Measurements from ENCODE around the gene B9D1. TPM values are rescaled to one million over a fixed set of nuclear protein-coding genes. Genes with fewer than 3 reads are reported as not detected.

B9D1 gene
- total RNA-seq, 2 experiments from 2014 or later, result 1.1 TPM

DNA sequence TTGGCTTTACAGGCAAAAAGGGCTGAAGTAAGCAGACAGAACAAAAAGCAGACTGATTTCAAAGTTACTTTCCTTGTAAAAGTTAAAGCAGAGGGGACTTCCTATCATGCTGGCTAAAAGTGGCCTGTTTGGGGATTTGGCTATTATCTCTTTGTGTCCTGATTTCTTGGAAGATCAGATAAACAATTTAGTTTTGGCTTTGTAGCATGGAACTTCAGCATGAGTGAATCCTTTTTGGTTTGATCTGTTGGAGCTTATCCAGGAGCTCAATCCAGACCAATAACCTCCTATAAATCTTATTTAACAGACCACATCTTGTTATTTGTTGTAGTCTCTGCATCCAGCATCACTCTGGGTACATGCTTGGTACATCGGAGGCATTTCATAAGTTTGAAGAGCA is 39.6 kb upstream of the B9D1 start:
- H3K27me3 Mint-ChIP-seq (ENCODE audit: low read depth), result peaks cover 6% of the 10 kb centered on the region
- H3K4me3 Mint-ChIP-seq, result no peak overlapping the region
- no peak overlapping the region for H3K27ac Mint-ChIP-seq
- no peak for ATAC-seq
- CTCF ChIA-PET, result no interaction called here
- POLR2A ChIA-PET, result no interaction called here
- DNase-seq, result no peak
- H3K36me3 Mint-ChIP-seq (ENCODE audit: low read depth), result no peaks in the 10 kb centered on the region
- H3K4me1 Mint-ChIP-seq (ENCODE audit: low read depth), result peaks cover 2% of the 10 kb centered on the region
- no peaks in the 10 kb centered on the region for H3K9me3 Mint-ChIP-seq (ENCODE audit: insufficient read depth)

DNA sequence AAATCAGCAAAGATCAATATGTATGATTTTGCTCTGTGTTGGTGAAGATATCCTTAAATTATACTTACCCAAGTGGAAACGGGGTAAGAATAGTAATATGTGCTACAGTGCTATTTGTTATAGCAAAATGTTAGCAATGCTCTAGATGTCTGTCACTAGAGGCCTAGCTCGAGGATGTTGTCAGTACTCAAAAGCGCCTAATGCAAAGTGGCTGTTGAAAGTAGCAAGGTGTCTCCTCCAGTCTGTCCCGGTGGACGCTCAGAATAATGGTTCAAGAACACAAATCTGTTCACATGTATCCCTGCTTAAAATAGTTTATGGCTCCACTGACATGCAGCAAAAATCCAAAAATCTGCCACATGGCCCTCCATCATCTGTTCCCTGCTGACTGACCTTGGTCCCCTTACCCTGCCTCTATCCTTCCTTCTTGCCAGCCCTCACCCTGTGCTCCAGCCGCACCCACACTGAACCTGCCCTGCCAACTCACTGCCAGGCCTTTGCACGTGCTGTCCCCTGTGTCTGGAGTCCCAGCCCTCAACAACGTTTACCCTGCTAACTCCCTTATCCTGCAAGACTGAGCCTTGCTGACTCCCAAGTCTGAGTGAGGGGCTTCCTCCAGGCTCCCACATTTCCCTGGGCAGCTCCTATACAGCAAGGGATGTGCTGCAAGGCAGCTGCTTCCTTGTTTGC is 38.9 kb upstream of the B9D1 start:
- no peak overlapping the region for H3K27ac Mint-ChIP-seq
- CTCF ChIA-PET, result no interaction called here

DNA sequence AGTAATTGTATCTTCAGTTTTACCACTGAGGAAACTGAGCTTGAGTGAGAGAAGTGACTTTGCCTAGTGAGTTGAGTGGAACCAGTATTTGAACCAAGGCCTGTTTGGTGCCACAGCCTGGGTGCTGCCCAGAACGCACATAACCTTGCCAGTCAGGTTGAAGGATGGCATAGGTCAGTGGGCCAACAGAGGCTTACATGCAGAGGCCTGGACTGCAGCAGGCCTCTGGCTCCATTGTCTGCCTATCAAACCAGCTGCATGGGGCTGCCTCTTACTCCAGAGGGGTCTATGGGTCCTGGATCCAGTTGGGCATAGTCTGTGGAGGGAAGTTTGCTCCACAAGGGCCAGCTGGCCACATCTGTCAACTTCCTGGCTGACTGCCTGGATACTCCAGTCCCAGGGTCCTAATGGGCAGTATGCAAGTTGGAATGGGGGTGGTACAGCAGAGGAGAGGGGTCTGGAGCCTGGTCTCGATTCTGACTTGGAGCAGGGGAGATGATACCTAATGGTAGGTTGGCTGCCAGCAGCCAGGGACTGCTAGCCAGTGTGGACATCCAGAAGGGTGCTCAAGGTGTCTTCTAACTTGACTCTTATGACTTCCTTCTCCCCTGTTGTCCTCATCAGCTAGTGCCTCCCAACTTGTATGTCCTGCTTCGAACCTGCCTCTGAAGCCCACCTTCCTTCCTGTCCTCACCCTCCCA is 37.4 kb upstream of the B9D1 start:
- Mint-ChIP-seq H3K27me3 (ENCODE audit: low read depth) (peaks cover 13% of the 10 kb centered on the region), H3K4me3 (no peak overlapping the region), H3K9me3 (ENCODE audit: insufficient read depth) (no peaks in the 10 kb centered on the region), H3K36me3 (ENCODE audit: low read depth) (no peaks in the 10 kb centered on the region), H3K4me1 (ENCODE audit: low read depth) (peaks cover 2% of the 10 kb centered on the region), H3K27ac (no peak overlapping the region)
- DNase-seq, result no peak
- ChIA-PET POLR2A (no interaction called here), CTCF (no interaction called here)
- ATAC-seq, result no peak

More for the DNA sequence above, 38.9 kb upstream of the B9D1 start:
- H3K36me3 Mint-ChIP-seq (ENCODE audit: low read depth), result no peaks in the 10 kb centered on the region
- H3K4me1 Mint-ChIP-seq (ENCODE audit: low read depth), result peaks cover 2% of the 10 kb centered on the region
- H3K27me3 Mint-ChIP-seq (ENCODE audit: low read depth), result peaks cover 10% of the 10 kb centered on the region
- no peak overlapping the region for H3K4me3 Mint-ChIP-seq
- DNase-seq (no peak), ATAC-seq (no peak)
- no peaks in the 10 kb centered on the region for H3K9me3 Mint-ChIP-seq (ENCODE audit: insufficient read depth)
- POLR2A ChIA-PET, result interaction anchor here (0.6 kb wide), 1 partner anchor 407 kb away, joined by 3 read pairs; no protein-coding TSS in a partner anchor

DNA sequence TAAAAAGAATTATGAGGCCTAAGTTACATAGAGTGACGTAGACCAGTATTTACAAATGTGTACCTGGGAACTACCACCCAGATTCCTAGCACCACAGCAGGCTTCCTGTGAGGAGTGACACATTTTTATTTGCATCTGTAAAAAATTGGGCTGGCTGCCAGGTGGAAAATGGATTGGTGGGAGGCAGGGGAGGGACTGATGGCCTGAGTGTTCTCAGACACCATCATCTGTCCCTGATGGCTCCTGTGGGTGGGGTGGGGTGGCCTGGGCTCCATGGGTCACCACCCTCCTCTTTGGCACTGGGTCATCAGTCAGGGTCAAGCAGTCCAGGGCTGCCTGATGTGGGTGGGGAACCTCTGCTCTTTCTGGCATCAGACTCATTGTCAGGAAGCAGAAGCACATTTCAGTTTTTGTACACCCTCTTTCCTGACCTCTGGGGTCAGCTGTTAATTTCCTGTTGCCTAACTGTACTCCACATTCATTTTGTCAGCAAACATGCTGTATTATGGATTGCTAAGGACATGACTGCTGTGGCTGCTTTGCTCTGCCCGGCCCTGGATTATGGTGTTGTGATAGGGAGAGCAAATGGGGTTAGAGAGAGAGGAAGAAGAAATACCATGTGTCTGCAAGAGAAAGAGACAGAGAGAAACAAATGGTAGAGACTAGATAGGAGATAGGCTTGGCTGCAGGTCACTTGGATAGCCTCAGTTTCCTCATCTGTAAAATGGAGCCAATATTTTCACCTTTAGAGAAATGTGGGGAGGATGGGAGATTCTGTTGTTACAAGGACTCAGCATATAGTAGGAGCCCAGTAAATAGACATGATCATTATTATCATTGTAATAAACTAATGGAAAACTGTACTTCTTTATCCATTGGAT is 36.0 kb upstream of the B9D1 start:
- Mint-ChIP-seq H3K4me1 (ENCODE audit: low read depth) (peaks cover 2% of the 10 kb centered on the region), H3K27ac (no peak overlapping the region), H3K36me3 (ENCODE audit: low read depth) (no peaks in the 10 kb centered on the region), H3K4me3 (no peak overlapping the region), H3K27me3 (ENCODE audit: low read depth) (peaks cover 18% of the 10 kb centered on the region), H3K9me3 (ENCODE audit: insufficient read depth) (no peaks in the 10 kb centered on the region)
- ChIA-PET POLR2A (interaction anchor here (0.6 kb wide), 1 partner anchor 29 kb away, joined by 6 read pairs; no protein-coding TSS in a partner anchor), CTCF (no interaction called here)
- DNase-seq (no peak), ATAC-seq (no peak)

DNA sequence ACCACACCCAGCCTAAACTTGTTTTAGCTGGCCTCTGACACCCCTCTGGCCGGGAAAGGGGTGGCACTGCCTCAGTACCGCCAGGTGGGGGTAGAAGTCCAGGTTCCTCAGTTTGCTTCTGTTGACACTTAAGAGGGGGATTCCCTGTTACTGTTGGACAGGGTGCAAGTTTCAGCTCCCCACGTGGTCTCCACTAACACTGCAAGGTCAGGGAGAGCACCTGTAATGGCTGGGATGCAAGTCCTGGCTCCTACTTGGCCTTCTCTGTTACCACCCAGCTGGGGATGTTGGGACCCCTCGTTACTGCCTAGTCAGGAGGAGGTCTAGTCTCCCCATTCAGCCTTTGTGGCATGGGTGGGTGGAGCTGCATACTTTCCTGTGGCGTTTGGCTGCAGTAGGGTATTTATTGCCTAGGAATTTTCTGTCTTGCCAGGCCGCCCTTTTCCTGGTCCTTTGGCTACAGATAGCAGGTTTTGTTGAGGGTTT is 35.1 kb upstream of the B9D1 start:
- Mint-ChIP-seq H3K4me1 (ENCODE audit: low read depth) (peaks cover 2% of the 10 kb centered on the region), H3K9me3 (ENCODE audit: insufficient read depth) (no peaks in the 10 kb centered on the region), H3K27ac (no peak overlapping the region), H3K4me3 (no peak overlapping the region), H3K27me3 (ENCODE audit: low read depth) (peaks cover 26% of the 10 kb centered on the region), H3K36me3 (ENCODE audit: low read depth) (no peaks in the 10 kb centered on the region)
- ChIA-PET CTCF (no interaction called here), POLR2A (interaction anchor here (0.6 kb wide), 1 partner anchor 30 kb away, joined by 6 read pairs; no protein-coding TSS in a partner anchor)
- no peak for ATAC-seq
- DNase-seq, result no peak

DNA sequence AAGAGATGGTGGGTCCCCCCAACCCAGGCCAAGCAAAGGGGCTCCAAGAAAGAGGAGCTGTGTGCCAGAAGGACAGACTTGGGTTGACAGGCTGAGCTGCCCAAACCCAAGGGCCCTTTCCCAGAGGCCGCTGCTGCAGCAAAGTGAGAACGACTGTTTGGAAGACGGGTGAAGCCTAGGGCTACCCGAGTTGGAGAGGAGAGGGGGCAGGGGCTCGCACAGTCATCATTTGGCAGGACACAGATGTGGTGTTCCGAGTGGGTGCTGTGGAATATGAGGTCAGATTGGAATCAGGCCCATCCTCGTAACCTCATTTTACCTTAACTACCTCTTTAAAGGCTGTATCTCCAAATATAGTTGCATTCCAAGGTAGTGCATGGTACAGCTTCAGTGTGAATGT is 29.8 kb upstream of the B9D1 start:
- no peaks in the 10 kb centered on the region for H3K4me1 Mint-ChIP-seq (ENCODE audit: low read depth)
- no peaks in the 10 kb centered on the region for H3K9me3 Mint-ChIP-seq (ENCODE audit: insufficient read depth)
- ATAC-seq (no peak), DNase-seq (no peak)
- H3K36me3 Mint-ChIP-seq (ENCODE audit: low read depth), result no peaks in the 10 kb centered on the region
- POLR2A ChIA-PET, result no interaction called here
- no peak overlapping the region for H3K4me3 Mint-ChIP-seq
- H3K27ac Mint-ChIP-seq, result no peak overlapping the region
- H3K27me3 Mint-ChIP-seq (ENCODE audit: low read depth), result peaks cover 36% of the 10 kb centered on the region
- CTCF ChIA-PET, result no interaction called here

DNA sequence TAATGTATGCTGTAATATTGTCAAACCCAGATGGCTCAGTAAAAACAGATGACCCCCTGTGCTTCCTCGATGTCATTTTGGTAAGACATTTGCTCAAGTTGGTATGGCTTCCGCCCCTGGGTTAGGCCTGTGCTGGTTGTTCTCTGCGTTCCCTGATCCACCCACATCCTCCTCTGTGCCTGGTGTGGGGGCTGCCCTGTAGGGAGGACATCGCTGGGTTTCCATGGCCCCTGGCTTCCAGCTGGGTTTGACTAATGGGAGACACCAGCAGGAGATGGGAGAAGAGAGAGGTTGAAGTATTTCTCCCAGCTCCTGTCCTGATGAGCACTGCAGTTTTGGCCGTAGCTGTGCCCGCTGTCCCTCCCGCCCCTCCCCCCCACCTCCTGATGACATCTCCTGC is 28.9 kb upstream of the B9D1 start:
- no peaks in the 10 kb centered on the region for H3K4me1 Mint-ChIP-seq (ENCODE audit: low read depth)
- POLR2A ChIA-PET, result no interaction called here
- H3K4me3 Mint-ChIP-seq, result no peak overlapping the region
- CTCF ChIA-PET, result no interaction called here
- ATAC-seq (no peak), DNase-seq (no peak)
- no peak overlapping the region for H3K27ac Mint-ChIP-seq
- H3K36me3 Mint-ChIP-seq (ENCODE audit: low read depth), result no peaks in the 10 kb centered on the region
- no peaks in the 10 kb centered on the region for H3K9me3 Mint-ChIP-seq (ENCODE audit: insufficient read depth)
- H3K27me3 Mint-ChIP-seq (ENCODE audit: low read depth), result peaks cover 32% of the 10 kb centered on the region

DNA sequence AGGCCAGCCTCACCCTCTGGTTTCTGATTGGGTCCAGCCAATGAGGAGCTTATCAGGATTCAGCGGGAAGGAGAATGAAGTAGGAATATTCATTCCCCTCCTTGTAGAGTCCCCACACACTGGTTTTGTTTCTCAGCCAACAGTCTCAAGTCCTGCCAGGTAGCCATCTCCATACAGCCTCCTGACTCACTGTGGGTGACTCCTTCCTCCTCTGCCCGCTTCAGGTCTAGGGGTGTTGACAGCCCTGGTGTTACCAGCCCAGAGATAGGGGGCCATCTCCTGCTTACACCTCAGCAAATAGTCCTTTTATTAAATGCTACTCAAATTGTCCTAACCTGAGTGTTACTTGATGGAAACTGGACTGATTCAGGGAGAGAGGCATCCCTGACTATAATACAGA is 28.4 kb upstream of the B9D1 start:
- no peaks in the 10 kb centered on the region for H3K9me3 Mint-ChIP-seq (ENCODE audit: insufficient read depth)
- CTCF ChIA-PET, result interaction anchor here (1.0 kb wide), 1 partner anchor 28 kb away, joined by 3 read pairs; the partner anchor contains the start of gene B9D1

DNA sequence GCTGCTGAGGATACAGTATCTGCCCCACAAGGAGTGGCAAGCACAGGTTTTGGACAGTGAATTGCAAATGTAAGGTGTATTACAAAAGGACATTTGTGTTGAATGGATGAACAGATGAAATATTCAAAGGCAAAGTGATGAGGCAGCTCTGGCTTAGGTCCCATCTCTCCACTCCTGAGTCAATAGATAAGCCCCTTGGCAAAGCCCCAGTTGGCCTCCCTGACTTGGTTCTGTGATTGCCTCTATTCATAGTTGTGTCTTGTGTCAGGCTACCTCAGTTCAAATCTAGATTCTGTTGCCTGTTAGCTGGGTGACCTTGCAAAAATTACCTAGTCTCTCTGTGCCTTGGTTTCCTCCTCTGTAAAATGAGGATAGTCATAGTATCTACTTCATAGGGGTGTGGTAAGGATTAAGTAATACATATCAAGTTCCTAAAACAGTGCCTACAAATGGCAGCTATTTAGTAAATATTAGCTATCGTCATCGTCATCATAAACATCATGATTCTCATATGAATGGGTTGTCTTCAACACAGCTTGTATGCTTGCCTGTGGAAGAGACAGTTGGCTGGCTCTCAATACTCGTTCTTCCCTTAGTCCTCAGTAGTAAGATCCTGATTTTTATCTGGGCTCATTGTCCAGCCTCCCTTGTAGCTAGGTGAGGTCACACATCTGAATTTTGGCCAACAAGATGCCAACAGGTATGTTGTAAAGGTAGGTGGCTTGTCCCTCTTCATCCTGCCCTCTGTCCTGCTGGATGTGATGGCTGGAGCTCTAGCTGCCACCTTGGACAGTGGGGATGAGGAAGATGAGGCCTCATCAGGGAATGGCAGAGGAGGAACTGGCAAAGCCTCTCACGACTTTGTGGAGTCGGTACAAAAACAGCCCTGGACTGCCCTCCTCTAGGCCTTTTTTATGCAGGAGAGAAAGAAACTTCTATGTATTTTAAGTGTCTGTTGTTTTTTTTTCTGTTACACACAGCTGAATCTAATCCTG is 26.6 kb upstream of the B9D1 start:
- Mint-ChIP-seq H3K27me3 (ENCODE audit: low read depth) (peaks cover 25% of the 10 kb centered on the region), H3K4me1 (ENCODE audit: low read depth) (peaks cover 5% of the 10 kb centered on the region), H3K27ac (no peak overlapping the region), H3K4me3 (no peak overlapping the region), H3K36me3 (ENCODE audit: low read depth) (peaks cover 6% of the 10 kb centered on the region), H3K9me3 (ENCODE audit: insufficient read depth) (no peaks in the 10 kb centered on the region)
- no peak for ATAC-seq
- ChIA-PET POLR2A (no interaction called here), CTCF (interaction anchor here (0.6 to 1.7 kb wide), 3 partner anchors 11 to 534 kb away, joined by 5 to 13 read pairs (median 5); partner anchors contain the start of genes B9D1 and MAPK7)
- no peak for DNase-seq

More for the DNA sequence above, 28.4 kb upstream of the B9D1 start:
- H3K27me3 Mint-ChIP-seq (ENCODE audit: low read depth), result peaks cover 30% of the 10 kb centered on the region
- no peaks in the 10 kb centered on the region for H3K4me1 Mint-ChIP-seq (ENCODE audit: low read depth)
- H3K36me3 Mint-ChIP-seq (ENCODE audit: low read depth), result no peaks in the 10 kb centered on the region
- no peak for DNase-seq
- POLR2A ChIA-PET, result no interaction called here
- no peak overlapping the region for H3K27ac Mint-ChIP-seq
- no peak for ATAC-seq
- H3K4me3 Mint-ChIP-seq, result no peak overlapping the region

DNA sequence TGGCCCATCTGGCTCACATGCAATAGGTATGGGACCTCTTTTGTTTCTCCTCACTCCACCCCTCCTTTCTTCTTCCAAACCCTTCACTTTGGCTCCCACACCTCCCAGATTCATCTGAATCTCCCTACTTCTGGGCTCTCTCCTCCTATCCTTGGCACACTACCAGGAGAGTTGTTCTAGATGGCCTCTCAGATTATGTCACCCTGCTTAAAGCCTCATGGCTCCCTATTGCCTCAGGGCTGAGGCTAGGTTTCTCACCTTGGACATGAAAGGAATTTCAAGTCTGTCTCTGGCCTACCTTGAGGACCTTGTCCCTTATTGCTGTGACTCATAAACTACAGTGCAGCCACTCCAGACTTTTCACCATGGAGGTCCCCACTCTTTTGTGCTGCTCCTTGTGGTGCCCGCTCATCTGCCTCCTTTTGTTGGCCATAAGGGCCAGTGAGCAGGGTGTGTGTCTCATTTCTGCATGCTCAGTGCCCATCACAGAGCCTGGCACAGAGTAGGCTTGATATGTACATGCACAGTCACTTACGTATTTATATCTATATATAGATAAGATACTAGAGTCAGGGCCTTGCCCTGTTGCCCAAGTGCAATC is 25.5 kb upstream of the B9D1 start:
- H3K4me1 Mint-ChIP-seq (ENCODE audit: low read depth), result peaks cover 5% of the 10 kb centered on the region
- no peaks in the 10 kb centered on the region for H3K9me3 Mint-ChIP-seq (ENCODE audit: insufficient read depth)
- H3K36me3 Mint-ChIP-seq (ENCODE audit: low read depth), result peaks cover 15% of the 10 kb centered on the region
- no peak overlapping the region for H3K4me3 Mint-ChIP-seq
- H3K27ac Mint-ChIP-seq, result peak overlapping the region; percentile 9
- H3K27me3 Mint-ChIP-seq (ENCODE audit: low read depth), result peaks cover 17% of the 10 kb centered on the region
- DNase-seq, result no peak
- ATAC-seq, result no peak
- ChIA-PET POLR2A (no interaction called here), CTCF (interaction anchor here (0.6 to 1.7 kb wide), 3 partner anchors 10 to 533 kb away, joined by 5 to 13 read pairs (median 5); partner anchors contain the start of genes B9D1 and MAPK7)
